ENCODE measurements around the gene CLRN2.
A peak's percentile ranks its signal among the peaks of the same experiment; 100 is the strongest.

The CLRN2 gene

DNA sequence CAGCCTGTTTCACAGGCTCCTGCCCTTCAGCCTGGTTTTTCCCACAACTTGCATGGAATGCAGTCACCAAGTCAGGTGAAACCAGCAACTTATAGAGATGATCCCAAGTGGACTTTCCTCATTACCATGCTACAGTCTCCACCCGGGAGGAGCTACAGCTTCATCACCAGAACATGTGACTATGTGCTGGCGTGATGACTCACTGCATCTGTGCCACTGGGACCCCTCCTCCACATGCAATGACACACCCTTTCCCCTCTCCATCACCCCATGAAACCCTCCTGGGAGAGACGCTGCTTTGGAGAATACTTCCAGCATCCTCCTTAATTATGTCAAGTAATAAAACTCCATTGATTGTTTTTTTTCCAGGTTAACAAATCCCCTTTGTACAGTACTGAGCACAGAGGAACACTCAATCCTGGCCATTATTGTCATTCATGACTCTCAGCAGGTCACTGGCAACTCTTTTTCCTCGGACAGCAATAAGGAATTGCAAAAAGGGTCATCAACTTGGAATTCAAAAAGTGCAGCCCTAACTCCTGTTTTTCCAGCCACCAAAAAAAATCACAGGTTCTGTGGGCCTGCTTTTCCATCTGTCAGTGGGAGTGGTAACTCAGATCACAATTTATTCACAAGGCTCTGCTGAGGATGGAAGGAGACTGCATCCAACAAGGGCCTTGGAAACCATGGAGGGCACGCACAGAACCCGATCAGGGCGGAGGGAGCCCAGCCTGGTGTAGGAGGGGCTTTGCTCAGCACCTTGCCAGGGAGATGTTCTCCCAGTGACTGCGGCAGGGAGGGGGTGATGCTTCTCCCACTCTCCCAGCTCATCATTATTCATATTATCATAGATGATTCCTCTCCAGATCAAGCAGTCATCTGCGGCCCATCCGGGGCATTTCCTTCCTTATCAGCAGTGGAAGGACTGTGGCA, 20.4 kb upstream of the CLRN2 start:
- ATAC-seq = peak; percentile 19; the same call in 2 of the 3 replicates

DNA sequence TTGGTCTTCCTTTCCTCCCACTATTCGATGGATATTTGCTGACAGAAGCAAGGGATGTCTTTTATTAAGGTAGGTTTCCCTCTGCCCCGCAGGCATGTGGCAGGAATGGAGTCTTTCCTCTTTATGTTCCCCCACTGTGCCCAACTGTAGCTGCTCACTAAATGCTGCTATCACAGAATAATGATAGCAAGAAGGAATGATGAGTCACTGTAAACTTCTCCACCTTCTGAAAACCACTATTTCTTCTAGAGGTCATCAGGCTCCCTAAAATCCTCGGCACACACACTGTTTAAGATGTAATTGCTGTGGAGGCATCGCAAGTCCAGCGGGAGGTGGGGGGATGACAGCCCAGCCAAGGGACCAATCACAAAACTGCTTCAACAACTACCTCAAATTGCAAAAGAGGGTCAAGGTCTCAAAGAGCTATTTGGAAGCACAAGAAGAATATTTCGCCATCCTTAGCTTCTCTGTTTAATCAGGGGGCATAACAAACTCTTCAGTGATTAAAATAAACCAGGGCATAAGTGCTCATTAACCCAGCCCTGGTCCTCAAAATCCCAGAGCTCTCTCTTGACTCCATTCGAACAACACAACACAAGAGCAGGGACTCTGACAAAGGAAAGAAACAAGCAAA, 17.0 kb upstream of the CLRN2 start:
- no peak for TF ChIP-seq OSR1 (CRISPR knock-in tag; IDR thresholded peaks at IDR 0.05)
- TF ChIP-seq, protein P1, sequence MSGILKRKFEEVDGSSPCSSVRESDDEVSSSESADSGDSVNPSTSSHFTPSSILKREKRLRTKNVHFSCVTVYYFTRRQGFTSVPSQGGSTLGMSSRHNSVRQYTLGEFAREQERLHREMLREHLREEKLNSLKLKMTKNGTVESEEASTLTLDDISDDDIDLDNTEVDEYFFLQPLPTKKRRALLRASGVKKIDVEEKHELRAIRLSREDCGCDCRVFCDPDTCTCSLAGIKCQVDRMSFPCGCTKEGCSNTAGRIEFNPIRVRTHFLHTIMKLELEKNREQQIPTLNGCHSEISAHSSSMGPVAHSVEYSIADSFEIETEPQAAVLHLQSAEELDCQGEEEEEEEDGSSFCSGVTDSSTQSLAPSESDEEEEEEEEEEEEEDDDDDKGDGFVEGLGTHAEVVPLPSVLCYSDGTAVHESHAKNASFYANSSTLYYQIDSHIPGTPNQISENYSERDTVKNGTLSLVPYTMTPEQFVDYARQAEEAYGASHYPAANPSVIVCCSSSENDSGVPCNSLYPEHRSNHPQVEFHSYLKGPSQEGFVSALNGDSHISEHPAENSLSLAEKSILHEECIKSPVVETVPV (CRISPR knock-in tag; IDR thresholded peaks at IDR 0.05) = no peak
- no peak for TF ChIP-seq ZFP3 (CRISPR knock-in tag; IDR thresholded peaks at IDR 0.05)
- no peak for TF ChIP-seq ISL1 (CRISPR knock-in tag; IDR thresholded peaks at IDR 0.05)
- TF ChIP-seq, protein P2, sequence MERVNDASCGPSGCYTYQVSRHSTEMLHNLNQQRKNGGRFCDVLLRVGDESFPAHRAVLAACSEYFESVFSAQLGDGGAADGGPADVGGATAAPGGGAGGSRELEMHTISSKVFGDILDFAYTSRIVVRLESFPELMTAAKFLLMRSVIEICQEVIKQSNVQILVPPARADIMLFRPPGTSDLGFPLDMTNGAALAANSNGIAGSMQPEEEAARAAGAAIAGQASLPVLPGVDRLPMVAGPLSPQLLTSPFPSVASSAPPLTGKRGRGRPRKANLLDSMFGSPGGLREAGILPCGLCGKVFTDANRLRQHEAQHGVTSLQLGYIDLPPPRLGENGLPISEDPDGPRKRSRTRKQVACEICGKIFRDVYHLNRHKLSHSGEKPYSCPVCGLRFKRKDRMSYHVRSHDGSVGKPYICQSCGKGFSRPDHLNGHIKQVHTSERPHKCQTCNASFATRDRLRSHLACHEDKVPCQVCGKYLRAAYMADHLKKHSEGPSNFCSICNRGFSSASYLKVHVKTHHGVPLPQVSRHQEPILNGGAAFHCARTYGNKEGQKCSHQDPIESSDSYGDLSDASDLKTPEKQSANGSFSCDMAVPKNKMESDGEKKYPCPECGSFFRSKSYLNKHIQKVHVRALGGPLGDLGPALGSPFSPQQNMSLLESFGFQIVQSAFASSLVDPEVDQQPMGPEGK (CRISPR knock-in tag; IDR thresholded peaks at IDR 0.05; ENCODE audit: borderline replicate concordance) = no peak
- no peak for TF ChIP-seq PPARA (CRISPR knock-in tag; IDR thresholded peaks at IDR 0.05; ENCODE audit: borderline replicate concordance)
- no peak for TF ChIP-seq TOX (CRISPR knock-in tag; IDR thresholded peaks at IDR 0.05; ENCODE audit: borderline replicate concordance)
- no peak for TF ChIP-seq TCF4 (CRISPR knock-in tag; IDR thresholded peaks at IDR 0.05; ENCODE audit: borderline replicate concordance)
- TF ChIP-seq RARB (CRISPR knock-in tag; IDR thresholded peaks at IDR 0.05) = no peak
- no peak for ATAC-seq

More for the DNA sequence above, 20.4 kb upstream of the CLRN2 start:
- TF ChIP-seq, protein P1 (CRISPR knock-in tag; IDR thresholded peaks at IDR 0.05) = no peak
- TF ChIP-seq ESRRG (CRISPR knock-in tag; IDR thresholded peaks at IDR 0.05) = no peak
- no peak for TF ChIP-seq TOX (CRISPR knock-in tag; IDR thresholded peaks at IDR 0.05; ENCODE audit: borderline replicate concordance)
- no peak for TF ChIP-seq BACH2 (CRISPR knock-in tag; IDR thresholded peaks at IDR 0.05; ENCODE audit: borderline replicate concordance)
- no peak for TF ChIP-seq GLIS3 (CRISPR knock-in tag; IDR thresholded peaks at IDR 0.05)
- TF ChIP-seq ZC3H10 (CRISPR knock-in tag; IDR thresholded peaks at IDR 0.05) = no peak
- TF ChIP-seq CSDC2 (CRISPR knock-in tag; IDR thresholded peaks at IDR 0.05) = no peak
- no peak for TF ChIP-seq SNAI2 (CRISPR knock-in tag; IDR thresholded peaks at IDR 0.05)
- TF ChIP-seq, protein P3, sequence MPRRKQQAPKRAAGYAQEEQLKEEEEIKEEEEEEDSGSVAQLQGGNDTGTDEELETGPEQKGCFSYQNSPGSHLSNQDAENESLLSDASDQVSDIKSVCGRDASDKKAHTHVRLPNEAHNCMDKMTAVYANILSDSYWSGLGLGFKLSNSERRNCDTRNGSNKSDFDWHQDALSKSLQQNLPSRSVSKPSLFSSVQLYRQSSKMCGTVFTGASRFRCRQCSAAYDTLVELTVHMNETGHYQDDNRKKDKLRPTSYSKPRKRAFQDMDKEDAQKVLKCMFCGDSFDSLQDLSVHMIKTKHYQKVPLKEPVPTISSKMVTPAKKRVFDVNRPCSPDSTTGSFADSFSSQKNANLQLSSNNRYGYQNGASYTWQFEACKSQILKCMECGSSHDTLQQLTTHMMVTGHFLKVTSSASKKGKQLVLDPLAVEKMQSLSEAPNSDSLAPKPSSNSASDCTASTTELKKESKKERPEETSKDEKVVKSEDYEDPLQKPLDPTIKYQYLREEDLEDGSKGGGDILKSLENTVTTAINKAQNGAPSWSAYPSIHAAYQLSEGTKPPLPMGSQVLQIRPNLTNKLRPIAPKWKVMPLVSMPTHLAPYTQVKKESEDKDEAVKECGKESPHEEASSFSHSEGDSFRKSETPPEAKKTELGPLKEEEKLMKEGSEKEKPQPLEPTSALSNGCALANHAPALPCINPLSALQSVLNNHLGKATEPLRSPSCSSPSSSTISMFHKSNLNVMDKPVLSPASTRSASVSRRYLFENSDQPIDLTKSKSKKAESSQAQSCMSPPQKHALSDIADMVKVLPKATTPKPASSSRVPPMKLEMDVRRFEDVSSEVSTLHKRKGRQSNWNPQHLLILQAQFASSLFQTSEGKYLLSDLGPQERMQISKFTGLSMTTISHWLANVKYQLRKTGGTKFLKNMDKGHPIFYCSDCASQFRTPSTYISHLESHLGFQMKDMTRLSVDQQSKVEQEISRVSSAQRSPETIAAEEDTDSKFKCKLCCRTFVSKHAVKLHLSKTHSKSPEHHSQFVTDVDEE (CRISPR knock-in tag; IDR thresholded peaks at IDR 0.05) = no peak
- TF ChIP-seq ARNTL (CRISPR knock-in tag; IDR thresholded peaks at IDR 0.05; ENCODE audit: borderline replicate concordance, low read depth) = no peak
- TF ChIP-seq RARB (CRISPR knock-in tag; IDR thresholded peaks at IDR 0.05) = no peak
- no peak for TF ChIP-seq ZNF70 (CRISPR knock-in tag; IDR thresholded peaks at IDR 0.05)
- no peak for TF ChIP-seq ZFP3 (CRISPR knock-in tag; IDR thresholded peaks at IDR 0.05)
- TF ChIP-seq TCF4 (CRISPR knock-in tag; IDR thresholded peaks at IDR 0.05; ENCODE audit: borderline replicate concordance) = no peak
- TF ChIP-seq, protein P4, sequence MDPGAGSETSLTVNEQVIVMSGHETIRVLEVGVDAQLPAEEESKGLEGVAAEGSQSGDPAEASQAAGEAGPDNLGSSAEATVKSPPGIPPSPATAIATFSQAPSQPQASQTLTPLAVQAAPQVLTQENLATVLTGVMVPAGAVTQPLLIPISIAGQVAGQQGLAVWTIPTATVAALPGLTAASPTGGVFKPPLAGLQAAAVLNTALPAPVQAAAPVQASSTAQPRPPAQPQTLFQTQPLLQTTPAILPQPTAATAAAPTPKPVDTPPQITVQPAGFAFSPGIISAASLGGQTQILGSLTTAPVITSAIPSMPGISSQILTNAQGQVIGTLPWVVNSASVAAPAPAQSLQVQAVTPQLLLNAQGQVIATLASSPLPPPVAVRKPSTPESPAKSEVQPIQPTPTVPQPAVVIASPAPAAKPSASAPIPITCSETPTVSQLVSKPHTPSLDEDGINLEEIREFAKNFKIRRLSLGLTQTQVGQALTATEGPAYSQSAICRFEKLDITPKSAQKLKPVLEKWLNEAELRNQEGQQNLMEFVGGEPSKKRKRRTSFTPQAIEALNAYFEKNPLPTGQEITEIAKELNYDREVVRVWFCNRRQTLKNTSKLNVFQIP (CRISPR knock-in tag; IDR thresholded peaks at IDR 0.05; ENCODE audit: borderline replicate concordance, low read depth) = no peak
